22Rv1 (cell line): Measurements from ENCODE around the gene GRXCR2.
"Not testable (repeated sequence)": the region's sequence is repeated elsewhere in the genome, so short reads cannot be mapped to it uniquely, and the experiment has no call there.

Experiments used
- H3K27ac ChIP-seq: fragments of 450-650 bp; 2 replicates; pipeline ENCODE4 v1.5.1; 2017
- ZFX ChIP-seq: fragments of 450-650 bp; IDR thresholded peaks from 2 replicates; pipeline ENCODE4 v1.6.1; 2017; ENCODE audit warnings: antibody characterized with exemption, borderline replicate concordance
- TF ChIP-seq, protein P1 (sequence below): fragments of 450-650 bp; IDR thresholded peaks from 2 replicates; pipeline ENCODE4 v1.5.1; 2017; ENCODE audit warnings: mild to moderate bottlenecking

The GRXCR2 gene

DNA sequence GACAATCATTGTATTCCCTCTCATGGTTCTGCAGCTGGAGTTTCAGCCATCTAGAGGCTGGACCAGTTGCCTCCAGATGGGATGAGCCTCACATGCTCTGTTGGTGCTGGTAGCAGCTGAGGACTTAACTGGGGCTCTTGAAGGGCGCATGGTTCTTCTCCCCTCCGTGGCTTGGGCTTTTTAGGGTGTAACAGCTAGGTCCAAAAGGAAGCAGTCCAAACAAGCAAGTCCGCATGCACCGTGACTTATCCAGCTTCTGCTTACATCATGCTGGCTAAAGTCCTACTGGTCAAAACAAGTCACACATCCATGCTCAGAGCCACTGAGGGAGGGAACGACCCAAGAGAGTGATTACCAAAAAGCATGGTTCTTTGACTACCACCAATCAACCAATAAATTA lies 31.9 kb upstream of the GRXCR2 start:
- no peak for TF ChIP-seq ZFX
- TF ChIP-seq, protein P1, sequence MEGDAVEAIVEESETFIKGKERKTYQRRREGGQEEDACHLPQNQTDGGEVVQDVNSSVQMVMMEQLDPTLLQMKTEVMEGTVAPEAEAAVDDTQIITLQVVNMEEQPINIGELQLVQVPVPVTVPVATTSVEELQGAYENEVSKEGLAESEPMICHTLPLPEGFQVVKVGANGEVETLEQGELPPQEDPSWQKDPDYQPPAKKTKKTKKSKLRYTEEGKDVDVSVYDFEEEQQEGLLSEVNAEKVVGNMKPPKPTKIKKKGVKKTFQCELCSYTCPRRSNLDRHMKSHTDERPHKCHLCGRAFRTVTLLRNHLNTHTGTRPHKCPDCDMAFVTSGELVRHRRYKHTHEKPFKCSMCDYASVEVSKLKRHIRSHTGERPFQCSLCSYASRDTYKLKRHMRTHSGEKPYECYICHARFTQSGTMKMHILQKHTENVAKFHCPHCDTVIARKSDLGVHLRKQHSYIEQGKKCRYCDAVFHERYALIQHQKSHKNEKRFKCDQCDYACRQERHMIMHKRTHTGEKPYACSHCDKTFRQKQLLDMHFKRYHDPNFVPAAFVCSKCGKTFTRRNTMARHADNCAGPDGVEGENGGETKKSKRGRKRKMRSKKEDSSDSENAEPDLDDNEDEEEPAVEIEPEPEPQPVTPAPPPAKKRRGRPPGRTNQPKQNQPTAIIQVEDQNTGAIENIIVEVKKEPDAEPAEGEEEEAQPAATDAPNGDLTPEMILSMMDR = no peak
- no peak overlapping the region for H3K27ac ChIP-seq

DNA sequence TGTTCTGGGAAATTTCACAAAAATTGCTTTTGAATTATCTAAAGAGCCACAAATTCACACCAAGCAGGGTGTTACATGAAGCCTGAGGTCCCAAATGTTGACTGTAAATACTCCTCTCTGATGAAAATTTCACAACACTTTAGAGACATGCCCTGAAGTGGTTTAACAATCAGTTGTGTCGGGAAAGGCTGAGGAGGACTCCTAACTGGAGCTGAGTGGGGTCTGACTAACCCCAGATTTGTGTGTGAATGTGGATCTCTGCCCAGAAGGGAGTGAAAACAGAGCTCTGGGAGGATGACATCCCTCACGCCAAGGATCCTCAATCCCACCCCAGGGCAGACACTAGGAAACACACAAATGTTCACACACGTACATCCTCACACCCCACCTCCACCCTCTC lies 31.1 kb upstream of the GRXCR2 start:
- no peak for TF ChIP-seq ZFX
- TF ChIP-seq, protein P1 = no peak

DNA sequence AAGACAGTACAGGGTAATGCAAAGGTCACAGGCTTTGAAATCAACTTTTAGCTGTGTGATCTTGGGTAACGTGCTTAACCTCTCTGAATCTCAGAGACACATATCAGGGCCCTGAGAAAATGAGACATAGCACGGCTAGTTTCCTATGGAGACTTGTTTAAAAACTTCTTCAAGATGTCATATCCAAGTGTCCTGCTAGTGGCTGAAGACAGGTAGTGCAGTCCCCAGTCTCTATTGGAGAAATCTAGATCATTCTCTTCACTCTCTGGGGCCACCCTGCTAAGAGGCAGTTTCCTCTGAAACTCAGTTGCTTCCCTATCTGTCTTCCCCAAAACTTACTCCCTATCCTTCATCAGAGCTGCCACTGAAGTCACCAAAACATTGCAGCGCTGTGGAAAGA lies 30.3 kb upstream of the GRXCR2 start:
- TF ChIP-seq, protein P1 = peak; percentile 23; the same call in 1 of the 2 replicates
- no peak for TF ChIP-seq ZFX
- no peak overlapping the region for H3K27ac ChIP-seq

More for the DNA sequence above, 31.1 kb upstream of the GRXCR2 start:
- H3K27ac ChIP-seq = no peak overlapping the region

DNA sequence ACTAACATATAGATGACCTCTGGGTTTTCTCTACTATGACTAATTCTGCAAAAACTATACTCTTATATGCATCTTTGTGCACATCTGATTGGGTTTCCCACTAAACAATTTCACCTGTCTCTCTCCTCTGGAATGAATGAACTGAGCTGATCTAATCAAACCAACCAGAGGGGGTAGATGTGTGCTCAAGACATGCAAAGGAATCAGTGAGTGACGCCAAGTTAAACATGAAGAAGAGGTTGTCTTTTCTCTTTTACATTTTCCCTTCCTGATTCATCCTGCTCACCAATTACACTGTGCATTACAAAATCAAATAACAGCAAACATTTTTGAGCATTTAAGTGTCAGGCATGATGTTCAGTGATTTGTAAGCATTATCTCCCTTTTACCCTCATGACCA lies 29.6 kb upstream of the GRXCR2 start:
- H3K27ac ChIP-seq = no peak overlapping the region
- TF ChIP-seq, protein P1 = no peak
- TF ChIP-seq ZFX = no peak

DNA sequence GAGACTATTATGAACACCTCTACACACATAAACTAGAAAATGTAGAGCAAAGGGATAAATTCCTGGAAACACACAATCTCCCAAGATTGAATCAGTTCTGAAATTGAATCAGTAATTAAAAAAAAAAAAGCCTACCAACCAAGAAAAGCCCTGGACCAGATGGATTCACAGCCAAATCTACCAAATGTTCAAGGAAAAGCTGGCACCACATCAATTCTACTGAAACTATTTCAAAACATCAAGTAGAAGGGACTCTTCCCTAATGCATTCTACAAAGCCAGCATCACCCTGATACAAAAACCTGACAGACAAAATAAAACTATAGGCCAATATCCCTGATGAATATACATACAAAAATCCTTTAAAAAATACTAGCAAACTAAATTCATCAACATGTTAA lies 25.4 kb upstream of the GRXCR2 start:
- no peak overlapping the region for H3K27ac ChIP-seq
- no peak for TF ChIP-seq ZFX
- TF ChIP-seq, protein P1 = no peak

DNA sequence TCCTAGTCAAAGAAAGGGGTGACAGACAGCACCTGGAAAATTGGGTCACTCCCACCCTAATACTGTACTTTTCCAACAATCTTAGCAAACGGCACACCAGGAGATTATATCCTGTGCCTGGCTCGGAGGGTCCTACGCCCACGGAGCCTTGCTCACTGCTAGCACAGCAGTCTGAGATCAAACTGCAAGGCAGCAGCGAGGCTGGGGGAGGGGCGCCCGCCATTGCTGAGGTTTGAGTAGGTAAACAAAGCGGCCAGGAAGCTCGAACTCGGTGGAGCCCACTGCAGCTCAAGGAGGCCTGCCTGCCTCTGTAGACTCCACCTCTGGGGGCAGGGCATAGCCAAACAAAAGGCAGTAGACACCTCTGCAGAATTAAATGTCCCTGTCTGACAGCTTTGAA lies 18.6 kb upstream of the GRXCR2 start:
- H3K27ac ChIP-seq = not testable (repeated sequence)

DNA sequence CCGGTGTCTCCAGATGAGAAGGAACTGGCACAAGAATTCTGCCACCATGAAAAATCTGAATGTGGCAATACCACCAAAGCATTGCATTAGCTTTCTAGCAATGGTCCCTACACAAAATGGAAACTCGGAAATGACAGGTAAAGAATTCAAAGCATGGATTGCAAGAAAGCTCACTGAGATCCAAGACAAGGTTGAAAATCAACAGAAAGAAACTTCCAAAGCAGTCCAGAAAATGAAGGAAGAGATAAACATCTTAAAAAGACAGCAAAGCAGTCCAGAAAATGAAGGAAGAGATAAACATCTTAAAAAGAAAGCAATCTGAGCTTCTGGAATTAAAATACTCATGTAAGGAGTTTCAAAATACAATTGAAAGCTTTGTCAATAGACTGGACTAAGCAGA lies 16.8 kb upstream of the GRXCR2 start:
- TF ChIP-seq, protein P1 = no peak
- TF ChIP-seq ZFX = no peak

DNA sequence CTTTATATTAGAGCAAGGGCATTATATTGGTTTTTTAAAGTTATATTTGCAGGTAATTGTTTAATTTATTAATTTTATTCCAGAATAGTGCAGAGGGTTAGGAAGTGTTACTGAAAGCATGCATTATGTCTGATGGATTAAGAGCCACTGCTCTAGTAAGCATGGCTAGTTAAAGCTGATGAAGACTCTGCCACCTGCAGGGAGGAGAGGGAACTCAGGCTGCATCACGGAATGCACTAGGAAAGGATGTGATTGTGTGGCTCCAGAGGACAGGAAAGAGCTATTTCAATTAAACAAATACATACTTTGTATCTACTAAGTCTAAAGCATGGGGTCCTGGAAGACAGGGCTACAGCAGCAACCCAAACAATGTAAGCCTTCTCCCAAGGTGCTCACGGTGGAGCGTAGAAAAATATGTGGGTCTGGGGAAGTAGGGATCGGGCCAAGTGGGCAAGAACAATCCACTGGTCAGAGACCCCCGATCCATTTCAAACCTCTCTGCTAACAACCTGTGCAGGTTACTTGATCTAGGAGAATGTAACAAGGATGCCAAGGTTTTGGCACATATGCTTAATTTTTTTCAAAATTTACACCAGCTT lies 15.3 kb upstream of the GRXCR2 start:
- H3K27ac ChIP-seq = no peak overlapping the region
- no peak for TF ChIP-seq ZFX
- TF ChIP-seq, protein P1 = peak; percentile 79

More for the DNA sequence above, 16.8 kb upstream of the GRXCR2 start:
- H3K27ac ChIP-seq = no peak overlapping the region
